ENCODE measurements around the gene ZNRF3. TPM values are rescaled to one million over a fixed set of nuclear protein-coding genes. Genes with fewer than 3 reads are reported as not detected.

The ZNRF3 gene
- total and polyA plus RNA-seq, 2 experiments from 2014 or later: 11.1 to 32.2 TPM

GRCh38 chr22:29006346-29006745, 123.0 kb downstream of the ZNRF3 start:
- peaks cover 3% of the 10 kb centered on the region; the same call in 2 of the 3 replicates for H3K36me3 Mint-ChIP-seq (ENCODE audit: low read depth)
- Histone ChIP-seq H3K4me2 (no peak overlapping the region; the same call in 1 of the 2 replicates), H3K27ac (ENCODE audit: low read depth) (0 out of 2 replicates have a peak overlapping the region, but pooled peaks have one; percentile 52), H3K36me3 (ENCODE audit: insufficient read depth) (no peaks in the 10 kb centered on the region), H4K20me1 (replicated peaks; ENCODE audit: insufficient read depth) (no peaks in the 10 kb centered on the region), H3K4me1 (ENCODE audit: insufficient read depth) (peaks cover 69% of the 10 kb centered on the region), H3K9me2 (ENCODE audit: insufficient read depth) (no peaks in the 10 kb centered on the region), H3K27me3 (ENCODE audit: insufficient read depth) (no peaks in the 10 kb centered on the region), H3K4me3 (no peak overlapping the region), H2AFZ (no peak overlapping the region), H3K79me2 (replicated peaks; ENCODE audit: insufficient read depth) (peaks cover 73% of the 10 kb centered on the region), H3F3A (replicated peaks; ENCODE audit: low read depth) (peaks cover 14% of the 10 kb centered on the region; the same call in 1 of the 2 replicates)
- H3K27ac Mint-ChIP-seq: no peak overlapping the region
- DNase-seq (ENCODE audit: low spot score): no peak
- H3K27me3 Mint-ChIP-seq (ENCODE audit: insufficient read depth, low read depth, poor library complexity): peaks cover 27% of the 10 kb centered on the region
- H3K4me1 Mint-ChIP-seq: peaks cover 63% of the 10 kb centered on the region
- H3K9me3 Mint-ChIP-seq: no peaks in the 10 kb centered on the region; the same call in 2 of the 3 replicates
- TF ChIP-seq ZNF331 (CRISPR knock-in tag; IDR thresholded peaks at IDR 0.05; ENCODE audit: low read depth) (no peak), ZNF114 (CRISPR knock-in tag; IDR thresholded peaks at IDR 0.05) (no peak), REST (IDR thresholded peaks at IDR 0.05; ENCODE audit: unreplicated experiment) (no peak), EZH2phosphoT487 (IDR thresholded peaks at IDR 0.05; ENCODE audit: unreplicated experiment) (no peak), STAT1 (IDR thresholded peaks at IDR 0.05; ENCODE audit: unreplicated experiment) (no peak), ZNF462 (CRISPR knock-in tag; IDR thresholded peaks at IDR 0.05) (no peak), CREB1 (CRISPR knock-in tag; IDR thresholded peaks at IDR 0.05; ENCODE audit: low read depth) (no peak), ETS1 (IDR thresholded peaks at IDR 0.05) (no peak), EZH2 (IDR thresholded peaks at IDR 0.05; ENCODE audit: low read depth, unreplicated experiment) (no peak), NANOG (IDR thresholded peaks at IDR 0.05; ENCODE audit: borderline replicate concordance) (no peak), POLR2AphosphoS5 (IDR thresholded peaks at IDR 0.05; ENCODE audit: low read depth) (no peak), JUNB (IDR thresholded peaks at IDR 0.05; ENCODE audit: unreplicated experiment) (no peak), CTCF (conservative IDR thresholded peaks at IDR 0.05; ENCODE audit: low read depth in 2 of 2) (no peak)
- H3K4me3 Mint-ChIP-seq: no peak overlapping the region
- no peak for ATAC-seq
